ENCODE measurements around the gene PIK3C2G.

PIK3C2G gene

DNA sequence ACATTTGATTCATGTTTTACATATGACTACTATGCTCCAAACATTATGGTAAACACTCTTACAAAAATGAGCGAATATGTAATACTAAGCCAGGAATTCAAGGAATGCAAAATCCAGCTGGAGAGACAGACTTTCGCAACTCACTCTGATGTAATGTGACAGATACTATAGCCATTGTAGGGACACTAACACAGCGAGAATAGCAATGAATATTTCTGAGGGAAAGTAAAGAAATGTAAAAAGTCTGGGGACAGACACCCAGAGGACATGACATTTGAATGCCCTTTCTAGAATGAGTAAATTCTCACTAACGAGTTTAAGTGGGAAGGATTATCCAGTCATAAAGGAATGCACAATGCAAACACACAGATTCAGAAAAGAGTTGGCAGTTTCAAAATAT is 121.9 kb downstream of the PIK3C2G start:
- TF ChIP-seq POLR2AphosphoS5 (IDR thresholded peaks at IDR 0.05; ENCODE audit: low read depth, low read length) (no peak), SIN3A (IDR thresholded peaks at IDR 0.05; ENCODE audit: borderline replicate concordance, insufficient read depth, low read length) (no peak), FOXP2 (optimal IDR thresholded peaks at IDR 0.05; ENCODE audit: borderline replicate concordance, extremely low read depth, extremely low read length, insufficient read depth) (no peak), TAF1 (IDR thresholded peaks at IDR 0.05; ENCODE audit: borderline replicate concordance, insufficient read depth, low read length) (no peak)
- TF ChIP-seq, protein P1, sequence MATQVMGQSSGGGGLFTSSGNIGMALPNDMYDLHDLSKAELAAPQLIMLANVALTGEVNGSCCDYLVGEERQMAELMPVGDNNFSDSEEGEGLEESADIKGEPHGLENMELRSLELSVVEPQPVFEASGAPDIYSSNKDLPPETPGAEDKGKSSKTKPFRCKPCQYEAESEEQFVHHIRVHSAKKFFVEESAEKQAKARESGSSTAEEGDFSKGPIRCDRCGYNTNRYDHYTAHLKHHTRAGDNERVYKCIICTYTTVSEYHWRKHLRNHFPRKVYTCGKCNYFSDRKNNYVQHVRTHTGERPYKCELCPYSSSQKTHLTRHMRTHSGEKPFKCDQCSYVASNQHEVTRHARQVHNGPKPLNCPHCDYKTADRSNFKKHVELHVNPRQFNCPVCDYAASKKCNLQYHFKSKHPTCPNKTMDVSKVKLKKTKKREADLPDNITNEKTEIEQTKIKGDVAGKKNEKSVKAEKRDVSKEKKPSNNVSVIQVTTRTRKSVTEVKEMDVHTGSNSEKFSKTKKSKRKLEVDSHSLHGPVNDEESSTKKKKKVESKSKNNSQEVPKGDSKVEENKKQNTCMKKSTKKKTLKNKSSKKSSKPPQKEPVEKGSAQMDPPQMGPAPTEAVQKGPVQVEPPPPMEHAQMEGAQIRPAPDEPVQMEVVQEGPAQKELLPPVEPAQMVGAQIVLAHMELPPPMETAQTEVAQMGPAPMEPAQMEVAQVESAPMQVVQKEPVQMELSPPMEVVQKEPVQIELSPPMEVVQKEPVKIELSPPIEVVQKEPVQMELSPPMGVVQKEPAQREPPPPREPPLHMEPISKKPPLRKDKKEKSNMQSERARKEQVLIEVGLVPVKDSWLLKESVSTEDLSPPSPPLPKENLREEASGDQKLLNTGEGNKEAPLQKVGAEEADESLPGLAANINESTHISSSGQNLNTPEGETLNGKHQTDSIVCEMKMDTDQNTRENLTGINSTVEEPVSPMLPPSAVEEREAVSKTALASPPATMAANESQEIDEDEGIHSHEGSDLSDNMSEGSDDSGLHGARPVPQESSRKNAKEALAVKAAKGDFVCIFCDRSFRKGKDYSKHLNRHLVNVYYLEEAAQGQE (IDR thresholded peaks at IDR 0.05; ENCODE audit: insufficient read depth in 1 of 2, low read depth in 2 of 2, low read length in 2 of 2): no peak

DNA sequence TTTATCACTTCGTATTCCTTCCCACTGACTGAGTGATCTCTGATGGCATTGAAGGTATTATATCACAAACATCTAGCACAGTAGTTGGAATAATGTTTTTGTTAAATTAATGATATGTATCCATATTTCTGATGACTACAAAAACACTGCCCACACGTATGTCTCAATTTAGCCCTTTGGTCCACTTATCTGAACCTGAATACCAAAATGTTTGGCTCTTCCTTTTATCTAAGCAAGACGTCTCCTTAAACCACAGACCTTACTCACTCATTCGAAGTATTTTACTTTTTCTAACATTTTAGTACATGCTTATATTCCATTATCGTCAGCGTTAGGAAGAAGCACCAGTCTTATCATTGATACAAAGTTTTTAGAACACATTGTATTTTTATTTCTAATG is 126.4 kb downstream of the PIK3C2G start:
- TF ChIP-seq POLR2AphosphoS5 (IDR thresholded peaks at IDR 0.05; ENCODE audit: low read depth, low read length): no peak
- no peak for TF ChIP-seq FOXP2 (optimal IDR thresholded peaks at IDR 0.05; ENCODE audit: borderline replicate concordance, extremely low read depth, extremely low read length, insufficient read depth)
- TF ChIP-seq, protein P1 (IDR thresholded peaks at IDR 0.05; ENCODE audit: insufficient read depth in 1 of 2, low read depth in 2 of 2, low read length in 2 of 2): no peak
- TF ChIP-seq TAF1 (IDR thresholded peaks at IDR 0.05; ENCODE audit: borderline replicate concordance, insufficient read depth, low read length): no peak
- TF ChIP-seq SIN3A (IDR thresholded peaks at IDR 0.05; ENCODE audit: borderline replicate concordance, insufficient read depth, low read length): no peak

DNA sequence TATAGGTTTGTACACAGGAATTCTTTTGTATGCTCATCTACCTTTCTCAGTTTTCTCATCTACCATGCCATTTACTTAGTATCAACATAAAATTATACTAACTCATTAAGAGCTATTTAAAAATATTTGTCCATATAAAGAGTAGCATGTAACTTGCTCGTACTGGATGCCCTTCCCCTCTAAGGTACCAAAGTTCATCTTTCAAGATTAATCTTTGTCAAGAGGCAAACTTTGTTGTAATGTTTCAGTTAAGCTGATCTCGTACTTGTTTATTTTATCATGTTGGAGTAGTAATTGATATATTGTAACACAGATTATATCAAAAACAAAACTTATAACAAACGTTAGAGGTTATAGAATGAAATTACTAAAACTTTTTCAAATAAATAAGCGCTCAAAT is 128.5 kb downstream of the PIK3C2G start:
- TF ChIP-seq, protein P1 (IDR thresholded peaks at IDR 0.05; ENCODE audit: insufficient read depth in 1 of 2, low read depth in 2 of 2, low read length in 2 of 2): no peak
- no peak for TF ChIP-seq POLR2AphosphoS5 (IDR thresholded peaks at IDR 0.05; ENCODE audit: low read depth, low read length)
- no peak for TF ChIP-seq SIN3A (IDR thresholded peaks at IDR 0.05; ENCODE audit: borderline replicate concordance, insufficient read depth, low read length)
- no peak for TF ChIP-seq FOXP2 (optimal IDR thresholded peaks at IDR 0.05; ENCODE audit: borderline replicate concordance, extremely low read depth, extremely low read length, insufficient read depth)
- TF ChIP-seq TAF1 (IDR thresholded peaks at IDR 0.05; ENCODE audit: borderline replicate concordance, insufficient read depth, low read length): no peak

- TF ChIP-seq FOXP2 (optimal IDR thresholded peaks at IDR 0.05; ENCODE audit: borderline replicate concordance, extremely low read depth, extremely low read length, insufficient read depth): no peak
- TF ChIP-seq, protein P1 (IDR thresholded peaks at IDR 0.05; ENCODE audit: insufficient read depth in 1 of 2, low read depth in 2 of 2, low read length in 2 of 2): no peak
- no peak for TF ChIP-seq TAF1 (IDR thresholded peaks at IDR 0.05; ENCODE audit: borderline replicate concordance, insufficient read depth, low read length)
- no peak for TF ChIP-seq POLR2AphosphoS5 (IDR thresholded peaks at IDR 0.05; ENCODE audit: low read depth, low read length)
- no peak for TF ChIP-seq SIN3A (IDR thresholded peaks at IDR 0.05; ENCODE audit: borderline replicate concordance, insufficient read depth, low read length)
Measured at GRCh38 chr12:18391151-18391550, 129.8 kb downstream of the PIK3C2G start.

GRCh38 chr12:18394742-18395141 is 133.4 kb downstream of the PIK3C2G start:
- TF ChIP-seq FOXP2 (optimal IDR thresholded peaks at IDR 0.05; ENCODE audit: borderline replicate concordance, extremely low read depth, extremely low read length, insufficient read depth) (no peak), TAF1 (IDR thresholded peaks at IDR 0.05; ENCODE audit: borderline replicate concordance, insufficient read depth, low read length) (no peak), SIN3A (IDR thresholded peaks at IDR 0.05; ENCODE audit: borderline replicate concordance, insufficient read depth, low read length) (no peak), POLR2AphosphoS5 (IDR thresholded peaks at IDR 0.05; ENCODE audit: low read depth, low read length) (no peak)
- TF ChIP-seq, protein P1 (IDR thresholded peaks at IDR 0.05; ENCODE audit: insufficient read depth in 1 of 2, low read depth in 2 of 2, low read length in 2 of 2): no peak

Measured in PFSK-1 (cell line).